HG03457 (cell line): Measurements from ENCODE around the gene OR6K3.
"Not testable (repeated sequence)": the region's sequence is repeated elsewhere in the genome, so short reads cannot be mapped to it uniquely, and the experiment has no call there.

Source experiments
- ATAC-seq: cut with Tn5 transposase; IDR thresholded peaks from one replicate; pipeline ENCODE4 v1.9.1; 2021; ENCODE audit warnings: moderate number of reproducible peaks; ENCODE audit not compliant: unreplicated experiment

The OR6K3 gene

GRCh38 chr1:158688343-158688742 is 32.2 kb downstream of the OR6K3 start:
- not testable (repeated sequence) for ATAC-seq

- no peak for ATAC-seq
Measured at GRCh38 chr1:158687037-158687436, 33.5 kb downstream of the OR6K3 start.

GRCh38 chr1:158686111-158687009 is 34.2 kb downstream of the OR6K3 start, which contains the start of gene SPTA1:
Gene SPTA1, minus strand, starts transcription at chr1:158686715. Its CDS starts 198 bp downstream, at chr1:158686517.
- no peak for ATAC-seq

GRCh38 chr1:158685085-158685484 is 35.4 kb downstream of the OR6K3 start:
- no peak for ATAC-seq

GRCh38 chr1:158681606-158682005 is 38.9 kb downstream of the OR6K3 start:
- no peak for ATAC-seq

- no peak for ATAC-seq
Measured at GRCh38 chr1:158679289-158679688, 41.2 kb downstream of the OR6K3 start.

GRCh38 chr1:158675563-158676323 is 44.8 kb downstream of the OR6K3 start:
- ATAC-seq, result no peak

- ATAC-seq, result no peak
Measured at GRCh38 chr1:158674302-158674701, 46.2 kb downstream of the OR6K3 start.
